Breast epithelium (tissue), 4 donors: ENCODE results near the gene P2RX6. TPM values are rescaled to one million over a fixed set of nuclear protein-coding genes. Genes with fewer than 3 reads are reported as not detected.

Experiments
- DNase-seq, 2 donors: peaks; one replicate each; pipeline ENCODE4 v3.0.0-alpha.2; 2019; ENCODE audit warnings: low spot score in 2 of 2
- H3K27ac ChIP-seq, 2 donors: fragments of 200-600 bp; sonication (generic) in 1 of 2; one replicate each; pipeline ENCODE4 v1.5.1; 2016 to 2019; ENCODE audit warnings: mild to moderate bottlenecking in 1 of 2
- H3K27me3 ChIP-seq, 2 donors: fragments of 200-600 bp; sonication (generic) in 1 of 2; one replicate each; pipeline versions ENCODE4 v1.5.1 to v1.6.0; 2017 to 2019; ENCODE audit warnings: control low read depth in 1 of 2, mild to moderate bottlenecking in 1 of 2
- H3K36me3 ChIP-seq: fragments of 200-600 bp; one replicate; pipeline ENCODE4 v1.5.1; 2019
- H3K4me1 ChIP-seq, 2 donors: fragments of 200-600 bp; sonication (generic); one replicate each; pipeline ENCODE4 v1.5.1; 2016 to 2019; ENCODE audit warnings: control low read depth in 1 of 2
- H3K4me3 ChIP-seq, 3 donors: fragments of 200-600 bp; sonication (generic); 1 replicate in 2 of 3; 2 replicates in 1 of 3; pipeline ENCODE4 v1.5.1; 2016 to 2019; ENCODE audit warnings: mild to moderate bottlenecking in 3 of 3, moderate library complexity in 2 of 3
- H3K9me3 ChIP-seq, 2 donors: fragments of 200-600 bp; sonication (generic) in 1 of 2; one replicate each; pipeline ENCODE4 v1.5.1; 2016 to 2019; ENCODE audit warnings: control low read depth in 1 of 2
- CTCF ChIP-seq, 3 donors: fragments of 450-650 bp; IDR thresholded peaks; one replicate each; pipeline ENCODE4 v1.5.1; 2016 to 2017; ENCODE audit warnings: antibody characterized with exemption in 3 of 3, mild to moderate bottlenecking in 3 of 3, moderate library complexity in 3 of 3
- POLR2A ChIP-seq: fragments of 450-650 bp; IDR thresholded peaks from one replicate; pipeline ENCODE4 v1.6.1; 2016; ENCODE audit warnings: antibody characterized with exemption, mild to moderate bottlenecking, moderate library complexity
- POLR2AphosphoS5 ChIP-seq, 3 donors: sonication (generic); formaldehyde crosslinking; IDR thresholded peaks; one replicate each; pipeline ENCODE4 v1.6.1; 2017; ENCODE audit warnings: antibody characterized with exemption in 3 of 3
- intact Hi-C: fragments of 100-400 bp; cut with DNase I; formaldehyde crosslinking; loops from one replicate; pipeline ENCODE4 v1.15.1; 2023; ENCODE audit warnings: low total_unique reads
- total RNA-seq, 3 donors: library from RNA; depleted of rRNA; stranded (reverse); fragments of >200 nt; gene quantifications; one replicate each; pipeline ENCODE4 v1.1.0, GENCODE V29; 2016

Gene P2RX6
- total RNA-seq, 3 donors from 2014 or later, result 1.6 TPM; not detected in 2

GRCh38 chr22:21009638-21010425 lies 5.1 kb upstream of the P2RX6 start:
- H3K9me3 ChIP-seq, result no peaks in the 10 kb centered on the region

GRCh38 chr22:21010426-21011113 lies 4.4 kb upstream of the P2RX6 start:
- no peak overlapping the region for H3K27ac ChIP-seq
- H3K4me1 ChIP-seq, result peaks cover 7 to 8% of the 10 kb centered on the region in 2 donors
- TF ChIP-seq POLR2AphosphoS5 (IDR thresholded peaks at IDR 0.05) (no peak), CTCF (IDR thresholded peaks at IDR 0.05) (no peak), POLR2A (no peak)
- no peak overlapping the region for H3K4me3 ChIP-seq
- no peaks in the 10 kb centered on the region for H3K9me3 ChIP-seq
- H3K36me3 ChIP-seq, result no peaks in the 10 kb centered on the region
- DNase-seq, result no peak
- no peaks in the 10 kb centered on the region for H3K27me3 ChIP-seq
- intact Hi-C loops, result no loop called here

More at GRCh38 chr22:21009638-21010425, 5.1 kb upstream of the P2RX6 start:
- H3K27ac ChIP-seq, result no peak overlapping the region
- no peaks in the 10 kb centered on the region for H3K27me3 ChIP-seq
- H3K4me1 ChIP-seq, result peaks cover 5% of the 10 kb centered on the region in 2 donors
- TF ChIP-seq POLR2A, result no peak
- no peak for TF ChIP-seq POLR2AphosphoS5 (IDR thresholded peaks at IDR 0.05)
- no peak for TF ChIP-seq CTCF (IDR thresholded peaks at IDR 0.05)
- intact Hi-C loops, result no loop called here
- no peak for DNase-seq
- no peak overlapping the region for H3K4me3 ChIP-seq
- H3K36me3 ChIP-seq, result no peaks in the 10 kb centered on the region

GRCh38 chr22:21012446-21013407 lies 2.2 kb upstream of the P2RX6 start:
- no peaks in the 10 kb centered on the region for H3K27me3 ChIP-seq
- no peaks in the 10 kb centered on the region for H3K9me3 ChIP-seq
- no peak overlapping the region for H3K4me3 ChIP-seq
- TF ChIP-seq POLR2AphosphoS5 (IDR thresholded peaks at IDR 0.05), result no peak
- TF ChIP-seq CTCF (IDR thresholded peaks at IDR 0.05), result no peak
- TF ChIP-seq POLR2A, result no peak
- DNase-seq, result no peak
- no peak overlapping the region for H3K27ac ChIP-seq
- H3K4me1 ChIP-seq, result peaks cover 7 to 8% of the 10 kb centered on the region in 2 donors
- intact Hi-C loops, result no loop called here
- no peaks in the 10 kb centered on the region for H3K36me3 ChIP-seq

- intact Hi-C loops, result no loop called here
- DNase-seq, result no peak
- Histone ChIP-seq H3K9me3 (no peaks in the 10 kb centered on the region), H3K36me3 (no peaks in the 10 kb centered on the region), H3K27me3 (no peaks in the 10 kb centered on the region), H3K4me1 (peaks cover 7 to 8% of the 10 kb centered on the region in 2 donors), H3K4me3 (peak overlapping the region; percentile 42 to 70 (median 50)), H3K27ac (peak overlapping the region; percentile 61 to 84)
- peak in 1 of 3 donors; percentile 5 for TF ChIP-seq POLR2AphosphoS5 (IDR thresholded peaks at IDR 0.05)
- TF ChIP-seq CTCF (IDR thresholded peaks at IDR 0.05), result no peak
- TF ChIP-seq POLR2A, result no peak
These were observed 1.2 kb upstream of the P2RX6 start for GRCh38 chr22:21013657-21014201.
